Astrocyte (in vitro differentiated cells and primary cell): Measurements from ENCODE around the gene C4orf33. TPM values are rescaled to one million over a fixed set of nuclear protein-coding genes. Genes with fewer than 3 reads are reported as not detected.

ENCODE experiments used
- DNase-seq: peaks from one replicate; pipeline ENCODE4 v3.0.0-alpha.2; 2010; ENCODE audit warnings: low read depth
- FAIRE-seq: peaks from 2 replicates; lab custom pipeline; 2011; peaks lifted over from hg19 to GRCh38; lab: Jason Lieb, UNC
- H2AFZ ChIP-seq: 2 replicates; pipeline ENCODE4 v1.6.0; 2012; ENCODE audit warnings: low read depth, low read length, inconsistent platforms
- H3K27ac ChIP-seq: 2 replicates; pipeline ENCODE4 v1.5.1; 2011; ENCODE audit warnings: low read depth, low read length, inconsistent platforms
- H3K27me3 ChIP-seq: 2 replicates; pipeline ENCODE4 v1.6.0; 2011; ENCODE audit warnings: low read length, inconsistent platforms; ENCODE audit not compliant: insufficient read depth
- H3K36me3 ChIP-seq: 2 replicates; pipeline ENCODE4 v1.5.1; 2011; ENCODE audit warnings: low read length, inconsistent platforms; ENCODE audit not compliant: insufficient read depth
- H3K4me1 ChIP-seq: 2 replicates; pipeline ENCODE4 v1.5.1; 2011; ENCODE audit warnings: low read length, inconsistent platforms; ENCODE audit not compliant: insufficient read depth
- H3K4me2 ChIP-seq: 2 replicates; pipeline ENCODE4 v1.6.0; 2012; ENCODE audit warnings: low read length, inconsistent platforms
- H3K4me3 ChIP-seq: 2 replicates; pipeline ENCODE4 v1.5.1; 2011; ENCODE audit warnings: low read depth, mild to moderate bottlenecking, low read length, inconsistent platforms; ENCODE audit not compliant: insufficient read depth
- H3K79me2 ChIP-seq: 2 replicates; pipeline ENCODE4 v1.6.0; 2012; ENCODE audit warnings: mild to moderate bottlenecking, low read length, inconsistent platforms; ENCODE audit not compliant: insufficient read depth
- H3K9ac ChIP-seq: 2 replicates; pipeline ENCODE4 v1.6.0; 2012; ENCODE audit warnings: mild to moderate bottlenecking, low read length, inconsistent platforms
- H3K9me3 ChIP-seq: 2 replicates; pipeline ENCODE4 v1.5.1; 2012; ENCODE audit warnings: low read depth, mild to moderate bottlenecking, low read length, inconsistent platforms; ENCODE audit not compliant: insufficient read depth
- H4K20me1 ChIP-seq: 2 replicates; pipeline ENCODE4 v1.6.0; 2012; ENCODE audit warnings: low read length, inconsistent platforms; ENCODE audit not compliant: insufficient read depth
- H3K27ac Mint-ChIP-seq: one replicate; pipeline ENCODE4 v1.8.0; 2021; ENCODE audit warnings: mild to moderate bottlenecking, mixed read lengths; ENCODE audit not compliant: unreplicated experiment
- H3K27me3 Mint-ChIP-seq: one replicate; pipeline ENCODE4 v1.8.0; 2021; ENCODE audit warnings: low read depth, mixed read lengths; ENCODE audit not compliant: unreplicated experiment
- H3K36me3 Mint-ChIP-seq: one replicate; pipeline ENCODE4 v1.8.0; 2021; ENCODE audit warnings: low read depth, mixed read lengths; ENCODE audit not compliant: unreplicated experiment
- H3K4me1 Mint-ChIP-seq: one replicate; pipeline ENCODE4 v1.8.0; 2021; ENCODE audit warnings: low read depth, mixed read lengths; ENCODE audit not compliant: unreplicated experiment
- H3K4me3 Mint-ChIP-seq: one replicate; pipeline ENCODE4 v1.8.0; 2021; ENCODE audit warnings: mild to moderate bottlenecking, moderate library complexity, mixed read lengths; ENCODE audit not compliant: unreplicated experiment
- H3K9me3 Mint-ChIP-seq: one replicate; pipeline ENCODE4 v1.8.0; 2021; ENCODE audit warnings: mild to moderate bottlenecking, mixed read lengths; ENCODE audit not compliant: unreplicated experiment
- EZH2 ChIP-seq: IDR thresholded peaks from 2 replicates; pipeline ENCODE4 v1.6.1; 2012; ENCODE audit warnings: mild to moderate bottlenecking, low read length, inconsistent platforms; ENCODE audit not compliant: insufficient read depth
- total RNA-seq: library from RNA; stranded (reverse); gene quantifications from 2 replicates; pipeline ENCODE4 v1.2.1, GENCODE V29; 2021
- TF ChIP-seq, protein P1 (sequence below): IDR thresholded peaks from 2 replicates; pipeline ENCODE4 v1.5.1; 2011; ENCODE audit warnings: low read depth, mild to moderate bottlenecking, inconsistent platforms, low read length, moderate library complexity; ENCODE audit not compliant: insufficient read depth

Gene C4orf33
- total RNA-seq, 1 donor from 2014 or later: 10.6 TPM

DNA sequence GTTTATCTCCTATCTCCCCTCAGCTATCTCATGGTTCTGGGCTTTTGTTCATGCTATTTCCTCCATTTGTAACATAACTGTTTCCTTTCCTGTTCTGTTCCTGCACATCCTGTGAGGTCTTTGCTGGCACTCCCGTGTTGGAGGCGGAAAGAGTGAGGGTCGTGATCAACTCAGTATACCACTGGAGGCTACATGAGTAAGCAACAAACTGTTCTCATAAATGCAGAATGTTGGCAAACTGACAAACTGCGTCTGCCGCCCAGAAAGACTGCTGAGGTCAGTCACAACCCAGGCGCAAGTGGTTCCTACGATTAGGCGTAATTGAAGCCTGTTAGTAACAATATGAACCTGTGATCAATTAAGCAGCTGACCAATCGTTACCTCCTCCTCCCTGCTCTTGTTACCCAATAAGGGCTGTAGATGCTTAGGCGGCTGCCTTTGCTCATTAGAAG lies 48.8 kb downstream of the C4orf33 start:
- no peak for FAIRE-seq
- H3K9me3 ChIP-seq: no peaks in the 10 kb centered on the region
- DNase-seq: no peak
- no peaks in the 10 kb centered on the region for H3K79me2 ChIP-seq
- no peaks in the 10 kb centered on the region for H3K4me1 Mint-ChIP-seq
- no peaks in the 10 kb centered on the region for H3K4me1 ChIP-seq
- H3K27me3 ChIP-seq: no peaks in the 10 kb centered on the region
- no peaks in the 10 kb centered on the region for H3K9me3 Mint-ChIP-seq
- H3K9ac ChIP-seq: no peak overlapping the region
- H3K27ac Mint-ChIP-seq: no peak overlapping the region
- no peaks in the 10 kb centered on the region for H3K27me3 Mint-ChIP-seq
- H3K36me3 ChIP-seq: no peaks in the 10 kb centered on the region
- H3K4me3 ChIP-seq: no peak overlapping the region
- no peak overlapping the region for H2AFZ ChIP-seq
- no peak overlapping the region for H3K27ac ChIP-seq
- H3K4me2 ChIP-seq: no peak overlapping the region
- no peak overlapping the region for H3K4me3 Mint-ChIP-seq
- TF ChIP-seq EZH2: no peak
- H4K20me1 ChIP-seq: no peaks in the 10 kb centered on the region
- no peaks in the 10 kb centered on the region for H3K36me3 Mint-ChIP-seq

DNA sequence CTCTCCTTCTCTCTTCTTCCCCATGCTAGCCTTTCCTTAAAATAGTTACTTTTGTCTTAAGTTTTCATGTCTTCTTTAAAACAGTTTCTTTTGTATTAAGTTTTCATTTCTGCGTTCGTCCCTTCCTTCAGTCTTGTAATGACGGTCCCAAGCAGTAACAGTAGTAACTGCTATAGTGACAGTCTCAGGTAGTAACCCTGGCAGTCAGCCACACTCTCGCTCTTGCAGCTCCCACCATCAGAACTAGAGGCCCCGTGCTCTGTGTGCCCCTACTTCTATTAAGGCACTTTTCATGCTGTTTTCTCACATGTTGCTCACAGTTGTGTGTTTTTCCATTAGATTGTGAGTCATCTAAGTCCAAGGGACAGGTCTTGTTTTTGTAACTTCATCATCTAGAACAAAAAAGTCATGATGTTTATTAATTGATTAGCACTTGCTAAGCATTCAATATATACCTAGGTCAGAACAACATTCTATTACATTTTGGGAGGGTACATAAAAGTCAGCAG lies 49.3 kb downstream of the C4orf33 start:
- Histone ChIP-seq H3K36me3 (no peaks in the 10 kb centered on the region), H3K9me3 (no peaks in the 10 kb centered on the region), H3K9ac (no peak overlapping the region), H3K27ac (no peak overlapping the region), H3K4me3 (no peak overlapping the region), H2AFZ (no peak overlapping the region), H3K4me2 (no peak overlapping the region), H3K79me2 (no peaks in the 10 kb centered on the region), H3K27me3 (no peaks in the 10 kb centered on the region), H4K20me1 (no peaks in the 10 kb centered on the region), H3K4me1 (no peaks in the 10 kb centered on the region)
- no peaks in the 10 kb centered on the region for H3K9me3 Mint-ChIP-seq
- TF ChIP-seq, protein P1, sequence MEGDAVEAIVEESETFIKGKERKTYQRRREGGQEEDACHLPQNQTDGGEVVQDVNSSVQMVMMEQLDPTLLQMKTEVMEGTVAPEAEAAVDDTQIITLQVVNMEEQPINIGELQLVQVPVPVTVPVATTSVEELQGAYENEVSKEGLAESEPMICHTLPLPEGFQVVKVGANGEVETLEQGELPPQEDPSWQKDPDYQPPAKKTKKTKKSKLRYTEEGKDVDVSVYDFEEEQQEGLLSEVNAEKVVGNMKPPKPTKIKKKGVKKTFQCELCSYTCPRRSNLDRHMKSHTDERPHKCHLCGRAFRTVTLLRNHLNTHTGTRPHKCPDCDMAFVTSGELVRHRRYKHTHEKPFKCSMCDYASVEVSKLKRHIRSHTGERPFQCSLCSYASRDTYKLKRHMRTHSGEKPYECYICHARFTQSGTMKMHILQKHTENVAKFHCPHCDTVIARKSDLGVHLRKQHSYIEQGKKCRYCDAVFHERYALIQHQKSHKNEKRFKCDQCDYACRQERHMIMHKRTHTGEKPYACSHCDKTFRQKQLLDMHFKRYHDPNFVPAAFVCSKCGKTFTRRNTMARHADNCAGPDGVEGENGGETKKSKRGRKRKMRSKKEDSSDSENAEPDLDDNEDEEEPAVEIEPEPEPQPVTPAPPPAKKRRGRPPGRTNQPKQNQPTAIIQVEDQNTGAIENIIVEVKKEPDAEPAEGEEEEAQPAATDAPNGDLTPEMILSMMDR: no peak
- TF ChIP-seq EZH2: no peak
- FAIRE-seq (no peak), DNase-seq (no peak)
- no peaks in the 10 kb centered on the region for H3K4me1 Mint-ChIP-seq
- no peak overlapping the region for H3K4me3 Mint-ChIP-seq
- H3K27ac Mint-ChIP-seq: no peak overlapping the region
- no peaks in the 10 kb centered on the region for H3K27me3 Mint-ChIP-seq
- no peaks in the 10 kb centered on the region for H3K36me3 Mint-ChIP-seq

DNA sequence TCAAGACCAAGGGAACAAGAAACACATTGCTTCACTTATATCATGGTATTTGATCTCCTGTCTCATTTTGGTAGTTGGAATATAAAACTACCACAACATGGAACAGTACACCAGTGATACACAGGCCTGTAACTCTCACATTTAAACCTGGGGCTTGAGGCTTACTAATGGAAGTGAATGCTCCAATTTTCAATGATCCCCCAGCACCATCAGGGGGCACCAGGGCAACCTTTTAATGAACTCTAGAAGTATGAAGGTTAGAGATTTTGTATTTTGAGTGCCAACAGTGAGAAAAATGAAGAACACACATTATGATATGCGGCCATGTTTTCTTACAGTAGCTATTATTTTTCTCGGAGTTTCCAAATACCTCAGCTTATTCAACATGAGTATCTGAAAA lies 50.7 kb downstream of the C4orf33 start:
- Histone ChIP-seq H3K27me3 (no peaks in the 10 kb centered on the region), H3K79me2 (no peaks in the 10 kb centered on the region), H4K20me1 (no peaks in the 10 kb centered on the region), H3K9me3 (no peaks in the 10 kb centered on the region), H3K4me2 (no peak overlapping the region), H3K36me3 (no peaks in the 10 kb centered on the region), H3K9ac (no peak overlapping the region), H3K27ac (no peak overlapping the region), H3K4me1 (no peaks in the 10 kb centered on the region), H3K4me3 (no peak overlapping the region), H2AFZ (no peak overlapping the region)
- Mint-ChIP-seq H3K9me3 (no peaks in the 10 kb centered on the region), H3K36me3 (no peaks in the 10 kb centered on the region), H3K4me1 (no peaks in the 10 kb centered on the region), H3K27ac (no peak overlapping the region), H3K27me3 (no peaks in the 10 kb centered on the region), H3K4me3 (no peak overlapping the region)
- no peak for DNase-seq
- TF ChIP-seq, protein P1: no peak
- TF ChIP-seq EZH2: no peak
- no peak for FAIRE-seq
